ENCODE results near the gene TLCD1. TPM values are rescaled to one million over a fixed set of nuclear protein-coding genes. Genes with fewer than 3 reads are reported as not detected.
A peak's percentile ranks its signal among the peaks of the same experiment; 100 is the strongest.

The TLCD1 gene
- total and polyA plus RNA-seq, 10 of the 15 experiments (the other 5 are each of a cell fraction or from before 2014, with no cell fraction given) = 2.9 to 19.8 (median 7.7) TPM

DNA sequence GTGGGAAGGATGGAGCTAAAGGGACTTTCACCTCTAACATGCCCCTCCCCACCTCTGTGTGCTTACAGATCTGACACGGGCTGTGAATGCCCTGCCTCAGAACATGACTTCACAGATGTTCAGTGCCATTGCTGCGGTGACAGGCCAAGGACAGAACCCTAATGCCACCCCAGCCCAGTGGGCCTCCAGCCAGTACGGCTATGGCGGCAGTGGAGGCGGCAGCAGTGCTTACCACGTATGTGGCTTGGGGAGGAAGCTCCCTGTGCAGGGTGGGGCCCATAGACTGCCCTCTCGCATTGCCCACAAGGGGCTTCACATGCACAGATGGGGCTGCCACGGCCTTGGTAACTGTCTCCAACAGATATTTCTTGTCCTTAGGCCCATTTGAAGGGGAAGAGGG lies 25.8 kb downstream of the TLCD1 start:
- Histone ChIP-seq H3K79me2 (ENCODE audit: control insufficient read depth, insufficient read depth, low read length) (no peaks in the 10 kb centered on the region), H3K9ac (ENCODE audit: control insufficient read depth, insufficient read depth, low read length) (no peak overlapping the region), H4K20me1 (ENCODE audit: control insufficient read depth, insufficient read depth) (no peaks in the 10 kb centered on the region), H3K36me3 (ENCODE audit: control insufficient read depth in 2 of 2, insufficient read depth in 2 of 2, low read length in 1 of 2) (peaks cover 26 to 53% of the 10 kb centered on the region in 2 experiments; a peak in 3 of 4 replicates), H3K4me2 (ENCODE audit: control insufficient read depth, insufficient read depth) (no peak overlapping the region), H3K9me3 (replicated peaks; ENCODE audit: control insufficient read depth, insufficient read depth, low read length) (no peaks in the 10 kb centered on the region), H3K27ac (ENCODE audit: control insufficient read depth, insufficient read depth) (no peak overlapping the region), H3K4me1 (ENCODE audit: control insufficient read depth, insufficient read depth, low read length) (no peaks in the 10 kb centered on the region), H3K4me3 (no peak overlapping the region), H3K27me3 (replicated peaks in 1 of 2; ENCODE audit: control insufficient read depth in 2 of 2, insufficient read depth in 2 of 2, low read length in 1 of 2) (no peaks in the 10 kb centered on the region), H2AFZ (ENCODE audit: control insufficient read depth, low read depth, low read length) (no peak overlapping the region)
- BruUV-seq (replicated peaks) = no TSS peak
- ChIA-PET POLR2A (no interaction called here), CTCF (no interaction called here), SMC1A (ENCODE audit: uncharacterized antibody, unreplicated experiment) (no interaction called here), RAD21 (ENCODE audit: unreplicated experiment) (no interaction called here)
- intact Hi-C loops (cut with micrococcal nuclease; ENCODE audit: unreplicated experiment) (no loop called here), in situ Hi-C loops (cut with MboI) (no loop called here)
- WGBS (ENCODE audit: insufficient coverage, insufficient replicate concordance, low lambda C conversion rate, missing lambda C conversion rate) = 91% methylated on average over 8 of the region's 8 CpGs
- FAIRE-seq (no peak), DNase-seq (ENCODE audit: low read depth, low spot score) (no peak), ATAC-seq (no peak)
- TF ChIP-seq PAX8 (IDR thresholded peaks at IDR 0.05) (no peak), POLR2A (IDR thresholded peaks at IDR 0.05; ENCODE audit: low read depth, low read length) (peak; percentile 46; the same call in 1 of the 2 replicates), SREBF1 (IDR thresholded peaks at IDR 0.05; ENCODE audit: low read length) (no peak)

DNA sequence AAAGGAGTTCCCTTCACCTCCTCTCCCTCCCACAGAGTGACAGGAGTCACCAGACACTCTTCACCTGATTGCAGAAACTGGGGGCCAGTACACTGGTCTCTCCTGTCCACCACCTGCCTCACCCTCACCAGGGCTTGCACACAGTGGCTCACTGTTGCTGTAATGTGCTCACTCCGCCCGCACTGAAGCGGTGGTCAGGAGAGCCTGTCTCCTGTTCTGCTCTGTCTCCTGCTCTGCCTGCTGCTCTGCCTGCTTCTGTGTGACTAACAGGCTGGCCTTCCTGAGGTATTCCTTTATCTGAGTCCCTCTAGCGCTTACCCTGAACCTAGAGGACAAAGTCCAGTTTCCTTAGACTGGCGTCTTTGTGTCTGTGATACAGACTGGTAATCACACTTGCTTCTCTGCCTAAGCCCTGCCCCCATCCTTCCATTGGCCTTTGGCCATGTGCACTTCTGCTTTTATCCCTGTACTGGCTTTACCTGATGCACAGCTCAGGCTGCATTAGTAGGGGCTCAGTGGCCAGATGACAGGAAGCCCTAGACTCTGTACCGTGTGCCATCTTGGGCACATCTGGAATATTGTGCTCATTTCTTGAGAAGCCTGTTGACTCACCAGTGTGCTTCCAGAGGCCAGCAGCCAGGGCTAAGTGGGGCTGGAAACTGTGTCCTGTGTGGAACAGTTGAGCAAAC lies 27.6 kb downstream of the TLCD1 start:
- no peak overlapping the region for H3K9ac ChIP-seq (ENCODE audit: control insufficient read depth, insufficient read depth, low read length)
- ChIA-PET POLR2A (no interaction called here), SMC1A (ENCODE audit: uncharacterized antibody, unreplicated experiment) (no interaction called here), CTCF (interaction anchor here (0.5 kb wide), 1 partner anchor 10 kb away, joined by 4 read pairs; no protein-coding TSS in a partner anchor), RAD21 (ENCODE audit: unreplicated experiment) (no interaction called here)
- in situ Hi-C loops (cut with MboI) = no loop called here
- H3K79me2 ChIP-seq (ENCODE audit: control insufficient read depth, insufficient read depth, low read length) = no peaks in the 10 kb centered on the region
- WGBS (ENCODE audit: insufficient coverage, insufficient replicate concordance, low lambda C conversion rate, missing lambda C conversion rate) = 94% methylated on average over 6 of the region's 6 CpGs
- FAIRE-seq (no peak), DNase-seq (ENCODE audit: low read depth, low spot score) (no peak), ATAC-seq (no peak)
- no peaks in the 10 kb centered on the region for H3K27me3 ChIP-seq (replicated peaks in 1 of 2; ENCODE audit: control insufficient read depth in 2 of 2, insufficient read depth in 2 of 2, low read length in 1 of 2)
- H3K36me3 ChIP-seq (ENCODE audit: control insufficient read depth in 2 of 2, insufficient read depth in 2 of 2, low read length in 1 of 2) = peaks cover 33 to 62% of the 10 kb centered on the region in 2 experiments; a peak in 3 of 4 replicates
- BruUV-seq (replicated peaks) = no TSS peak
- no peak overlapping the region for H3K27ac ChIP-seq (ENCODE audit: control insufficient read depth, insufficient read depth)
- no peaks in the 10 kb centered on the region for H3K9me3 ChIP-seq (replicated peaks; ENCODE audit: control insufficient read depth, insufficient read depth, low read length)
- no peak overlapping the region for H2AFZ ChIP-seq (ENCODE audit: control insufficient read depth, low read depth, low read length)
- H3K4me2 ChIP-seq (ENCODE audit: control insufficient read depth, insufficient read depth) = no peak overlapping the region
- H4K20me1 ChIP-seq (ENCODE audit: control insufficient read depth, insufficient read depth) = no peaks in the 10 kb centered on the region
- no peaks in the 10 kb centered on the region for H3K4me1 ChIP-seq (ENCODE audit: control insufficient read depth, insufficient read depth, low read length)
- no peak overlapping the region for H3K4me3 ChIP-seq
- TF ChIP-seq, protein P1, sequence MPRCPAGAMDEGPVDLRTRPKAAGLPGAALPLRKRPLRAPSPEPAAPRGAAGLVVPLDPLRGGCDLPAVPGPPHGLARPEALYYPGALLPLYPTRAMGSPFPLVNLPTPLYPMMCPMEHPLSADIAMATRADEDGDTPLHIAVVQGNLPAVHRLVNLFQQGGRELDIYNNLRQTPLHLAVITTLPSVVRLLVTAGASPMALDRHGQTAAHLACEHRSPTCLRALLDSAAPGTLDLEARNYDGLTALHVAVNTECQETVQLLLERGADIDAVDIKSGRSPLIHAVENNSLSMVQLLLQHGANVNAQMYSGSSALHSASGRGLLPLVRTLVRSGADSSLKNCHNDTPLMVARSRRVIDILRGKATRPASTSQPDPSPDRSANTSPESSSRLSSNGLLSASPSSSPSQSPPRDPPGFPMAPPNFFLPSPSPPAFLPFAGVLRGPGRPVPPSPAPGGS (IDR thresholded peaks at IDR 0.05; ENCODE audit: borderline replicate concordance, insufficient read depth, low read depth, low read length, poor library complexity, severe bottlenecking) = peak; percentile 80
- no peak for TF ChIP-seq KAT2A (conservative IDR thresholded peaks at IDR 0.05; ENCODE audit: control insufficient read depth, low read depth, low read length)
- intact Hi-C loops (cut with micrococcal nuclease; ENCODE audit: unreplicated experiment) = no loop called here

Measured in GM12878 (cell line).